HG03025 (cell line): Measurements from ENCODE around the gene CDCA5.

Source experiments
- ATAC-seq: cut with Tn5 transposase; IDR thresholded peaks from one replicate; pipeline ENCODE4 v1.9.1; 2021; ENCODE audit warnings: mild to moderate bottlenecking, moderate library complexity; ENCODE audit not compliant: unreplicated experiment, low FRiP score

Gene CDCA5

DNA sequence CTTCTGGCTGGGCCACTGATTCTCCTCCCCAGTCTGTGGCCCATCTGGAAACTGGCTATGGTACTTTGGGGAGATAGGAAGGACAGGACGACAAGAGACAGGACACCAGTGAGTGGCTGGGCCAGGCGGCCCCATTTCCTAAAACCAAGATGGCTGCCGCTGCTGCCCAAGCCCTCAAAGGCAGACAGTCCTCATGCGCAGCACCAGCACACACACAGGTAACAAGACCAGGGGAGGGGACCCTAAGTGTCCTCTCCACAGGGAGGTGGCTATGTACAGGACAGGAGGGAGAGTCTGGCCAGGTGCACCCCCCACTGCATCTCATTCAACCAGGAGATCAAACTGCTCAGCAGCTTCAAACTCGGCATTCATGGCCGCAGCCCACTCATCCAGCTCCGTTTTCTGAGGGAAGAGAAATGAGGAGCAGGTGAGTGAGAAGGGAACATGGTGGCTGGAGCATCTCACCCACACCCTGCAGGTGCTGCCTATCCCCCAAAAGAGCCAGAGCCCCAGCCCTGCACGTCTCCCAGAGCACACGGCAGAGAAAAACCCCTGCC lies 5.0 kb downstream of the CDCA5 start:
- ATAC-seq, result no peak

DNA sequence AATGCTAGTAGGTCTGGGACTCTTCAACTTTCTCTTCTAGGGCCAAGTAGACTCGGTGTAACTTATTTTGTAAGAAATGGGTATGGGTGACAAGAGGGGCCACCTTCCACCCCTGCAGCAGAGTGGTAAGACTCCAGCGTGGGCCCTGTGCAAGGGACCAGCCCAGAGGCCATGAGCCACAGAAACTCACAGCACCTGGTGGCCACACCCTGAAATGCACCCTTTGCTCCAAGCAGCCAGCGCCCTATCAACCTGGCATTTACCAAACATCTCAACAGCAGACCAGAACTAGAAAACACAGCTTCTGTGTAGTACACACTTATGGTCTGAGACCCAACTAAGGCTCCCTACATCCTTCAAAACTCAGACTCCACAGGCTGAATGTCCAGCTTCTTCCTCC lies 5.7 kb downstream of the CDCA5 start:
- no peak for ATAC-seq

DNA sequence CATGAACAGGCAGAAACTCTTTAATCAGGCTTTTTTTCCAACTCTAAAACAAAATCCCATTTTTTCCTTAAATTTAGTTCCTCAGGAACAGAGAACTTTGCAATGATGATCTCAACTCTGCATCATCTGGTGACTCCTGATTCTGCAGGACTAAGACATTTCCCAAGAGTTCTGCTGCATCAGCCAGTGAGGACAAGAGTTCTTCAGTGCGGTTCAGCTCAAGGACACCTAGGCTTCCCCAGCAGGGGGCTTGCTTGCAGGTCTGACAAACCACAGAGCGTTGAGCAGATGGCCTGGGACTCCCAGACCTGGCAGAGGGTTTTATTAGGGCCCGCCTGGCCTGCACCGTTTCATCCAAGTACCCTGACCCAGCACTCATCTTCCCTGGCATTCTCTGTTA lies 6.4 kb downstream of the CDCA5 start:
- no peak for ATAC-seq

DNA sequence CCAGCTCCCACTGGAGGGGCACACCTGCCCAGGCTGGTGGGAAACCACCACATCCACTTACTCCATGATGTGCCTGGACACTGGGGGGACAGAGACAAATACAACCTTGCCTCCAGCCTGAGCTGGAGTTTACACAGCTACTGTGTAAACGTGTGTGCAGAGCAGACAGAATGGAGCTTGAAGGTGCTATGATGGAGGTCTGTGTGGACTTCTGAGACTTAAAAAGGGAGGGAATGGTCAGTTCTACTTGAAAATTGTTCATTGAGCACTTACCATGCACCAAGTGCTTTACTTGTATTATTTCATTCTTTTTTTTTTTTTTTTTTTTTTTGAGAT lies 11.2 kb downstream of the CDCA5 start:
- ATAC-seq, result no peak

DNA sequence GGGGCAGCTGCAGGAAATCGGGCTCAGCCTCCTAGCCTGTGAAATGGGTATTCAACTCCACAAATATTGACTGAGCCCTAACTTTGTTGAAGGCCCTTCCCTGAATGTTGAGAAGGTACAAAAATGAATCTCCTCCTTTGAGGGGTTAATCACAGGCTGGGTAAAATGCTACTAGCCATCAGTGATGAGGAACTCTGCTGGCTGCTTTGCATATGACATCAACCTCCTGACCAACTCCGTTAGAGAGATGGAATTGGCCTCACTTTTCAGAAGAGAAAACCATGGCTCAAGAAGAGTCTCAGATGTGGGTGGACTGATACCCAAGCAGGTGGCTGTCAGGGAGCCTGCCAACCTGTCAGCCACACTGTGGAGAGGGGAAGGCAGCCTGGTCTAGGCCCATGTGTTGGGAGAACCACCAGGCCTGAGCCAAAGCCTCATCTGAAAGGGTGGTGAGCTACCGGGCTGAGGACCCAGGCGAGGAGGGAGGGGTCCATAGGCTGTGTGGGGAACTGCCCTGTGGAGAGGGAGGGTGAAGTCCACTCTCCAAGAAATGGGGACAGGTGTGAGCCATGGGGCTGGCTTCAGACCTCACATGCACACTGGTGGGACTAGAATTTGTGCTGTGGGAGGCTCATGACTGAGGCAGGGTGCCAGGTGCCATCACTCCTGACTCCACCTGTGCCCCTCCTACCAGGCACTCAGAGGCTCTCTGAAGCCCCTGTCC lies 11.8 kb downstream of the CDCA5 start:
- no peak for ATAC-seq

DNA sequence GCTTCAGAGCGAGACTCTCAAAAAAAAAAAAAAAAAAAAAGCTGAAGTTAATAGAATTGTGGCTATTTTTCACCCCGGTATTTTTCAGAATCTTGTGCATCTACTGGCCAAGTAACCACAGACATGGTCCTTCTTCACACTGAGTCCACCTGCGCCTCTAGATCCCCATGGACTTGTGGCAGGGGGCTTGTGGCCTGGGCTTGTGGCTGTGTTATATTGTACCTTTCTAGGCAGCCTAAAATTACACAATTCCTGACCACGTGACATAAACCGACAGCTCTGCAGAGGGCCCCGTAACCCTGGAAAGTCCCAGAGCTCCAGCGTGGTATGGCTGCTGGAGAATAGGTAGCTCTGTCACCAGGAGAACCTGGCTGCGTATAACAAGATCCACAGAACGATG lies 14.6 kb downstream of the CDCA5 start:
- no peak for ATAC-seq

DNA sequence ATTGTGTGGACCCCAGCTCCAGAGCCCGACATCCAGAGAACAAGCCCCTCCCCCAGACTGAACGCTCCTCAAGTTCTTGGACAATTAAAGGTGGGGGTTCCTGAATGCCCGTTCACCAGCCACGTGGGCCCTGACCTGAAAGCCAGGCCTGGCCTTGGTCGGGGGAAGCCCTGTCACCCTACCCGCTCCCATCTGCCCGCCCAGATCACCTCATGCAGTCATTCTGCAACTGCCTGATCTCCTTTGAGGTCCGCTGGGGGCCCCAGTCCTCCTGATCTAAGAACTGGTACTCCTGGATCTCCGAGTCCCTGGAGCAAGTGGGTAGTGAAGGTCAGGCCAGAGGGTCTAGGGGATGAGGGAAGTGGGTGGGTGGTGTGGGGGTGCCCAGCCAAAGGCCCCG lies 16.4 kb downstream of the CDCA5 start:
- ATAC-seq, result no peak

DNA sequence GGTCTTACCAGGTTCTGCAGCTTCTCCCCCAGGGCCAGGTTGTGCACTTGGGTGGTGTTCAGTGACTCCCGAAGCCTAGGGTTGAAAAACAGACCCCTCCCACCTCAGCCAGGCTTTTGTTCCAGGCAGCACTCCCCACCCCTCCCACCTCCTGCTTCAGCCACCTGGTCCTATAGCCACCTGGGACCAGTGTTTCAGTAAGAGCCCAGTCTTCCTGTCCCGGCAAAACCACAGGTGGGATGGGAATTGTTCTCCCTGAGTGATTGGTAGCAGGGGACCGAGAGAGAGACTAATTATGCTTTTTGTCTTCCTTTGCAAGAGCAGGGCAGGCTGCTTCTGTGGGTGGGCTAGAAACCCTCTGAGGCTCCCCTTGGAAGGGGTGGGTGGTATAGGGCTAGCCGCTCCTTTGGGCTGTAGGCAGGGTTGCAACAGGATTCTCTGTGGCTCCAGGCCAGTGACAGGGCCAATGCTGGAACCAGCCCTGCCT lies 17.0 kb downstream of the CDCA5 start:
- ATAC-seq, result no peak

DNA sequence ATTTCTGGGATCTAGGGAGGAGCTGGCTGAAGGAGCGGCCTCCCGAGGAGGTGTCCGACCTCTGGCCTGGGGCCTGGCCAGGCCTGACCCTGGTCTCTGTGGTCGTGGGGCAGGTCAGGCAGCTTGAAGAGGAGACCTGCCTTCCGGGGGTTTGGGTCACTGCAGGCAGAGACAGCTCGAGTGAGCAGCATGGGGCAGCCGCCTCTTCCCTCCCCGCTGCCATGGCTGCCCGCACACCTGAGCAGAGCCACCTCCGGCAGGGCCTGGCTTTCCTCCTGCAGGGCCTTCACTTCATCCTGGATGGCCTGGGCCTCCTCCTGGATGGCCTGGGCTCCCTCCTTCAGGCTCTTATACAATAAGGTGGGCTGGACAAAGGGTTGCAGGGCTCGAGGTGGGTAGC lies 17.5 kb downstream of the CDCA5 start:
- no peak for ATAC-seq

DNA sequence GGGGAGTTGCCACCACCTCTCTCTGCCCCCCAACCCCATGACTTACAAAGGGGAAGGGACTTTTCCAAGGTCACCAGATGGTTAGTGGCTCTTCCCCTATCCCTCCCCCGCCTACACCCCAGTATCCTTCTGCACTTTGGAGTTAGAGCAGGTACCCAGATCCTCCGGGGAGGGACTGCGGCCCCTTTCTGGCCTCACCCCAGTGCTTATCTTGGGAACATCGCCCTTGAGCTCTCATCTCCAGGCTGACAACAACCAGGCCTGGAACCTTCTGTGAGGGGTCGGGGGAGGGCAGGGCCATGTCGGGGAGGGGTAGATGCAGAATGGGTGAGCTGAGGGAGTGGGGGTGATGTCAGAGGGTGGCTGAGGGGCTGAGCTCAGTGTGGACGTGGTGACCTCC lies 18.0 kb downstream of the CDCA5 start:
- no peak for ATAC-seq

DNA sequence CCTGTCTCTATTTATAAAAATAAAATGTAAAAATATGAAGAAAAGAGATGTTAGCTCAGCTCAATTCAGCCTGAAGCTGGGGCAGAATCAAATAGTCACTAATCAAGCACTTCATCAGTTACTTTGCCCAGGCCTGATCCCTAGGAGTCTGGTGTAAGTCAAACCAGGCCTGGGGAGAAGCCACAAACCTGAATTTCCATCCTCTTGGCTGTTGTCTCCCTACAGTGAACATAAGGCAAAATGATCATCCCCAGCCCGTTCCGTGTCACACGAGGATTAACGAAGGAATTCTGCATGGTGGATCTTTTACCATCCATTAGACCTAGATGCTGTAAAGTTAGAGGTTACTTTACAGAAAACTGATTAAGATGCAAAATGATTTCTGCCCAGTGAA lies 19.0 kb downstream of the CDCA5 start:
- ATAC-seq, result no peak

DNA sequence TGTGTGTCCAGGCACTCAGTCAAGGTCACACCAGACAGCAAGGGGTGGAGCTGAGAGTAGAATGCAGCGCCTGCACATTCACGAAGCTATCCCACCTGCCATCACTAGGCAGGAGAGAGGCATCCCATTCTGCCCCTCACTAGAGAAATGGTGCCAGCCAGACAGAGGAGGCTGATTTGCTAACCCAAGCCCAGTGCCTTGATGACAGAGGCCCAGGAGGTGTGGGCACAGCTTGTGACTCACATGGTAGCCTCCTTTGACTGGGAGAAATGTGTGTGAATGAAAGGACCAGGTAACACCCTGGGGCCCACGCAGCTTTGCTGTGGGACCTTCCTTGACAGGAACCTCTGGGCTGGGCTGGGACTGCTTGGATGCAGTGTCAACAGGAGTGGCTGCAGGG lies 20.3 kb downstream of the CDCA5 start:
- ATAC-seq, result no peak

DNA sequence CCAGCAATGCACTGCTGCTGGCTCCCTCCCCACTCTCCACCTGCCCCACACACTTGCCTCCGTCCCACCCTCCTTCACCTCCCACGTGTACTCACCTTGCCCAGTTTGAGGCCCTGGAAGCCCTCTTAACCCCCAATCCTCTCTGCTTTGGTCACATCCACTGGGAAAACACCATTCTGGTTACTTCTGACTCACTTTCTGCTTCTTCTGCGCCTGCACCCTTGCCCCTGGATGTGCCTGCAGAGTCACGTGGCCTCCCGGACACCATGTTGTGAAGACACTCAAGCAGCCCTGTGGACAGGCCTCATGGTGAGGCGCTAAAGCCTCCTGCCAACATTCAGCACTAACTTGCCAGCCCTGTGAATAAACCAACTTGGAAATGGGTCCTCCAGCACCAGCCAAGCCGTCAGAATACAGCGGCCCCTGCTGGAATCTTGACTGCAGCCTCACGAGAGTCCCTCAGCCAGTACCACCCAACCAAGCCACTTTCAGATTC lies 22.9 kb downstream of the CDCA5 start:
- ATAC-seq, result no peak

DNA sequence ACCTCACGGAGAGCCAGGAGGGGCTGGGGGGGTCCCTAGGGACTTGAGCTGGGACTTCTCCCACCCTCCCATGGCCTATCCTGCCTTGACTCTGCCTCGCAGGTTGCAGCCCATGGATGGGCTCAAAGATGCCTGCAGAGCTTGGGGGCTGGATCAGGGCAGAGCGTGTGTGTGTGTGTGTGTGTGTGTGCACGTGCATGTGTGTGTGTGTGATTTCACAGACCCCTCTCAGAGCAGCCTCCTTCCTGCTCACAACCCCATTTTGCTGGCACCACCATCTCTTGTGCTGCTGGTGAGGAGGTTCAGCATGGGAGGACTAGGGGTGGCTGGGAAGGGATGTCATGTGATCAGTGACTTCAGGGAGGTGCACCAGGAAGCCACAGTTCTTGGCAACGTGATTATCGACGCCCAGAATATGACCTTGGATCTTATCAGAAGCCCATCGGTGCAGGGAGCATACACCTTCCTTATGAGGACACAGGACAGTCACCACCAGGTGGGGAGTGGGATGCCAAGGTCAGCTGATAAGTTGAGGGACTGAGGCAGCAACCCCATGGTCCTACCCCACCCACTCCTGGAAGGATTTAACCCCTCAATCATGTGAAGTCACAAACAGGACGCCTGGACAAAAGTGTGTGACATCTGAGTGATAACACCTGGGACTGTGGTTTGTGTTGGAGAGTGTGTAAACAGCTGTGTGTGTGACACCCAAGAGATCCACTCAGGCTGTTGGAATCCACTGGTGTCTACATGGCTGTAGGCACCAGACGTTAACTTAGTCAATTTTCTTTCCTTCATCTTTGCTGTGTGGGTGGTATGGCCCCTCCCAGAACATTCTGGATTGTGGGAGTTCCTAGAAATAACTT lies 23.6 kb downstream of the CDCA5 start:
- ATAC-seq, result no peak

DNA sequence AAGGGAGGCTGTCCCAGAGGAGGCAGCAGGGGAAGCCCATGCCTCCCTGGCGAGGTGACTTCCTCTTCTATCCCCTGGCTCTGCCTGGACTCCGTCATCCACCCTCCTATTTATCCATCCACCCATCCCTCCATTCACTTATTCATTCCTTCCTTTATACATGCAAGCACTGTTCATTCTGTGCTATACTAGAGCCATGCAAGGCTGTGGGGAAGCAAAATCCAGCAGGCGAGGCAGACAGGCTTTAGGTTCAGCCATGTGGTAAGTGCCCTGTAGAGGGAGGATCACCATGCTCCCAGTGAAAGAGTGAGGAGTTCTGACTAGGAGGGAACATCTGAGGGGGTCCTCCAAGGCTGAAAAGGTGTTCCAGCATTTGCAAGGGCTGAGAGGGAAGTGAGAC lies 24.3 kb downstream of the CDCA5 start:
- ATAC-seq, result no peak

DNA sequence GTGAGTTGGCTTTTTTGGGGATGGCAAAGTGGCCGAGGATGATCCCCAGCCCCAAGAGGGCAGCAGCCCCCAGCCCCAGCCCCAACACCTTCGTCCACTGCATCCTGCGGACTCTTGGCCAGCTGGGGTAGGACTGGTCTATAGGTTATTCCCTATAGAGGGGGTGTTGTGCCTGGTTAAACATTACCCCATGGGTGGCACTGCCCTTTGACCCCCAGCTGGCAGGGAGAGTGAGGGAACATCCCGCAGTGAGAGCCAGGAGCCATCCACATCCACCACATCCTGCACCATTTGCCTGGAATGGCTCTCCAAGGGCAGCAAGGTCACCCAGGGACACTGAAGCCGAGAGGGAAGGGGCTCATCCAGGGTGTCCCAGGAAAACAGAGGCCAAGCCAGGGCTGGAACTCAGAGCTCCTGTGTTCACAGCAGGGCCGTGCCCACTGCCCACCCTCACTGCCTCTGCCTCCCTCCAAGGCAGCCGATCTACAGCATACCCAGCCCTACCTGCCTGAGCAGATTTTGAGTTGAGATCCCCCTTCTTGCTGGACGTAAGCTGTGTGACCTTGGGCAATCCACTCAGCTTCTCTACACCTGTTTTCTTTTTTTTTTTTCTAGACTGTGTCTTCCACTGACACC lies 25.3 kb downstream of the CDCA5 start, which contains the start of gene NAALADL1:
Gene NAALADL1 (minus strand): TSS at position 135 of the 636 bp plus-strand sequence. CDS start 32 bp downstream, at position 103.
- no peak for ATAC-seq

DNA sequence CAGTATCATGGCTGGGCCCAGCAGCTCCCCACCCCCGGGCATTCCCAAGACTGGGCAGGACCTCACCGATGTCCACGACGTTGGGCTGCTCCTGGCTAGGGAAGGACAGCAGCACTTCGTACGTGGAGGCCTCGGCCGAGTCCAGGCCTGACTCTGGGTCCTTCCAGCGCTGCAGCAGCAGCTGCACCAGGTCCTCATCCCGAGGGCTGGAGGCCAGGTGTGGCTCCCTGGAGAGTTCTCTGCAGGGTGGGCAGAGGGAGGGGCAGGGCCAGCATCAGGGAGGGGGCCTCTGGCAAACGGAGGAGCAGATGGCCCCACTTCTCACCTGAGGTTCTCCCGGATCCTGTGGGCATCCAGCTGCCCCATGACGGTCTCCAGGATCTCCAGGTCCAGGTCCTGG lies 25.8 kb downstream of the CDCA5 start:
- no peak for ATAC-seq

DNA sequence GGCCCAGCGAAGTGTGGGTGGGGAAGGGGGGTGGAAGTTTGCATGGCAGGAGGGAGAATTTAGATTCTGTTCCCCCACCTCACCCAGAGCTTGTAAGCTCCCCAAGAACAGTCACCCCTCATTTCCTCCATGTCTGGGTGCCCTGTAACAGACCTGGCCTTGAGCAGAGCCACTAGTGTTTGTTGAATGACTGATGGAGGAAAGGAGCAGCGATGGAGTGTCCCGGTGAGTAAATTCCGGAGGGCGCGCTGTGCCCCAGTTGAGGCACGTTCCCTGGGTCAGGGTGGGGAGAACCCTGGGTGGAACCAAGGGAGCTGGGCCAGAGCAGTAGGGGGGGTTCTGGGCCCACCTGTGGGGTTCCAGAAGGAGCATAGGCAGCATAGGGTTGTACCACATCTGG lies 26.3 kb downstream of the CDCA5 start:
- ATAC-seq, result no peak

DNA sequence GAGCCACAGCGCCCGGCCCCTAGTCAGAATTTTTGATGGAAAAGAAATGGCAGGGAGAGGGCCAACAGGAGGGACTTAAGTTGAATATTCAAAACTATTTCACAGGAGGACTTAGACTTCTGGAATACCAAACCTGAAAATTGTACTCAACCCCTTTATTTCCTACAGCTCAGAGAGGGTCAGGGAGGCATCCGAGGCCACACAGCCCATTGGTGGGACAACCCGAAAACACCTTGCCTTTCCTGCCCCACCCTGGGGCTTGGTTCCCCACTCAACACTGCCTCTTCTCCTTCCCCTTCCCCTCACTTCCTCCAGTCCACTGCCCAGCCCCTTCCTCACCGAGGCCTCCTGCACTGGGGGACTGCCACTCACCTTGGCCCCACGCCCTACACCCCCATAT lies 26.8 kb downstream of the CDCA5 start:
- ATAC-seq, result no peak

DNA sequence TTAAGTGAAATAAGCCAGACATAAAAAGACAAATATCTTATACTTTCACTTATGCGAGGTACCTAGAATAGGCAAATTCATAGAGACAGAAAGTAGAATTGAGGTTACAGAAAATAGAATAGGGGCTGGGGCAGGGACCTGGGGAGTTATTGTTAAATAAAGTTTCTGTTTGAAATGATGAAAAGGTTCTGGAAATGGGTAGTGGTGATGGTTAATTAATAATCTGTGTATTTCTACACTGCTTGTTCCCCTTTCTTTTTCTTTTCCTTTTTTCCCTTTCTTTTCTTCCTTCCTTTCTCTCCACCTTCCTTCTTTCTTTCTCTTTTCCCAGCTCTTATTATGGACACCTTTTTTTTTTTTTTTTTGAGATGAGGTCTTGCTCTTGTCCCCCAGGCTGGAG lies 28.3 kb downstream of the CDCA5 start:
- no peak for ATAC-seq
